HUDEP-2 (cell line): ENCODE measurements around the gene OR6C70.

Experiments
- DNase-seq, 76 experiments: peaks; one replicate each; lab custom pipeline; 2025; ENCODE audit not compliant: unreplicated experiment in 76 of 76; lab: John Stamatoyannopoulos, UW

Gene OR6C70

GRCh38 chr12:55420307-55420962 lies 49.5 kb downstream of the OR6C70 start:
- DNase-seq: no peak
